Stimulated activated CD8-positive, alpha-beta memory T cell treated with anti-CD3 and anti-CD28 coated beads, Interleukin-7, amount 100 ng/mL, for 1 hour (primary cell): ENCODE data around the gene IL17RC.
"Not testable (repeated sequence)": the region's sequence is repeated elsewhere in the genome, so short reads cannot be mapped to it uniquely, and the experiment has no call there.

Source experiments
- DNase-seq, 2 donors: peaks; one replicate each; pipeline ENCODE4 v3.0.0-alpha.2; 2020; ENCODE audit warnings: low read depth in 2 of 2

IL17RC gene, protein sequence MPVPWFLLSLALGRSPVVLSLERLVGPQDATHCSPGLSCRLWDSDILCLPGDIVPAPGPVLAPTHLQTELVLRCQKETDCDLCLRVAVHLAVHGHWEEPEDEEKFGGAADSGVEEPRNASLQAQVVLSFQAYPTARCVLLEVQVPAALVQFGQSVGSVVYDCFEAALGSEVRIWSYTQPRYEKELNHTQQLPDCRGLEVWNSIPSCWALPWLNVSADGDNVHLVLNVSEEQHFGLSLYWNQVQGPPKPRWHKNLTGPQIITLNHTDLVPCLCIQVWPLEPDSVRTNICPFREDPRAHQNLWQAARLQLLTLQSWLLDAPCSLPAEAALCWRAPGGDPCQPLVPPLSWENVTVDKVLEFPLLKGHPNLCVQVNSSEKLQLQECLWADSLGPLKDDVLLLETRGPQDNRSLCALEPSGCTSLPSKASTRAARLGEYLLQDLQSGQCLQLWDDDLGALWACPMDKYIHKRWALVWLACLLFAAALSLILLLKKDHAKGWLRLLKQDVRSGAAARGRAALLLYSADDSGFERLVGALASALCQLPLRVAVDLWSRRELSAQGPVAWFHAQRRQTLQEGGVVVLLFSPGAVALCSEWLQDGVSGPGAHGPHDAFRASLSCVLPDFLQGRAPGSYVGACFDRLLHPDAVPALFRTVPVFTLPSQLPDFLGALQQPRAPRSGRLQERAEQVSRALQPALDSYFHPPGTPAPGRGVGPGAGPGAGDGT

DNA sequence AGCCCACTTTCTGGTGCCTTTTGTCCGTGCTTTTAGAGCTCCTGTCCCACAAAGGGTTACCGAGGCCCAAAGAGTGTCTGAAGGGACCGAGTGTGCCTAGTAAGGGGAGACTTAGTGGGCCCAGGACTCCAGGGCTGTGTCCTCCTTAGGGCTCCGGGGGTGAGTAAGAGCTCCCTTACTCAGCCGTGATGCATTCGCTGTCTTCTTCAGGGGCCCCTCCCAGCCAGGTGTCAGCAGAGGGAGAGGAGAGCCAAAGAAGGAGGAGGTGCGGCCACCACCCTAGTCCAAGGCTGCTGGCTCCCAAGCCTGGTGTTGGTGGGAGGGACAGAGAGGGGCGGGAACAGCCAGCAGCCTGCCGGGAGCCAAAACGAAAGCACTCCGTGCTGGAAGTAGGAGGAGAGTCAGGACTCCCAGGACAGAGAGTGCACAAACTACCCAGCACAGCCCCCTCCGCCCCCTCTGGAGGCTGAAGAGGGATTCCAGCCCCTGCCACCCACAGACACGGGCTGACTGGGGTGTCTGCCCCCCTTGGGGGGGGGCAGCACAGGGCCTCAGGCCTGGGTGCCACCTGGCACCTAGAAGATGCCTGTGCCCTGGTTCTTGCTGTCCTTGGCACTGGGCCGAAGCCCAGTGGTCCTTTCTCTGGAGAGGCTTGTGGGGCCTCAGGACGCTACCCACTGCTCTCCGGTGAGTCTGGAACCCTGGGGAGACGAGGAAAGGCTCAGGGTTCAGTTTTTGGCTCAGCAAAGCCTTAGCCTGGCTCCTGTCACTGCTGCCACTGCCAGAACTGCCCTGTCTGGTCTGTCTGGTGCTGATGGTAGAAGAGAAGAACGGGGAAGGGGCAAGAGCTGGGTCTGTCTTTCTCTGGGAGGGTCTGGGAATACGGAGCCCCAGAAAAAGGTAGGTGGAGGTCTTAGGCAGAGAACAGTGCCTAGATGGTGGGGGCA lies at the start of gene IL17RC:
TSS of gene IL17RC (plus strand) at position 365 of the 947 bp plus-strand sequence. CDS start at position 583, 218 bp downstream.
- no peak for DNase-seq

DNA sequence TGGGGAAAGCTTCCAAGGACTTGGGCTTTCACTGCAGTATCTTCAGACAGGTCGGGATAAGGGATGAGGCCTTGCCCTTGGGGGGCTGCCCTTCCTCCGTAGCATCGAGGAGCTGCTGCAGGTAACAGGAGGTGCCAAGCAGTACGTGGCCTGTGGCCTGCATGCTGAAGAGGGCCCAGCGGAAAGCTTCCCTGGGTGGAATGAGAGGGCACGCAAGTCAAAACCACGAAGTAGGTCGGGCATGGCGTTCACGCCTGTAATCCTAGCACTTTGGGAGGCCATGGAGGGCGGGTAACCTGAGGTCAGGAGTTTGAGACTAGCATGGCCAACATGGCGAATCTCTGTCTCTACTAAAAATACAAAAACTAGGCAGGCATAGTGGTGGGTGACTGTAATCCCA lies 49.8 kb upstream of the IL17RC start:
- DNase-seq: no peak

DNA sequence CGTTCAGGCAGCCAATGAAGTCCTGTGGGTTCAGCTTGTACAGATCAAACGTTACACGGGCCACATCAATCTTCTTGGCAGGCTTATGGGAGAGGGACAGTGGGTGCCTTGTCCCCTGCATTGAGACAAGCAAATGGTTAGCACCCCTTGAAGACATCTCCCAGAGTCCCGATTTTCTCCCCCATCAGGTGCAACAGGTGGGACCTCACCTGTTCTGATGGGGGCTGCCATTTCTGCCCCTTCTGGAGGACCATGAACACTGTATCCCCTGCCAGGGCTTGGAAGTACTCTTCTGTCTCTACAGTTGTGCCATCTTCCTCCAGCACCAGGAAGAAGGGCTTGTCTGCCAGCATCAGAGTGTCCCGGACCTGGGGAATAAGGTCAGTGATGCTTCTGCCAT lies 46.9 kb upstream of the IL17RC start:
- no peak for DNase-seq

GRCh38 chr3:9870978-9871377 lies 45.9 kb upstream of the IL17RC start:
- DNase-seq: no peak

- DNase-seq: not testable (repeated sequence)
These were observed 44.8 kb upstream of the IL17RC start for GRCh38 chr3:9872067-9872466.

- DNase-seq: no peak
These were observed 41.5 kb upstream of the IL17RC start for GRCh38 chr3:9875448-9875847.

DNA sequence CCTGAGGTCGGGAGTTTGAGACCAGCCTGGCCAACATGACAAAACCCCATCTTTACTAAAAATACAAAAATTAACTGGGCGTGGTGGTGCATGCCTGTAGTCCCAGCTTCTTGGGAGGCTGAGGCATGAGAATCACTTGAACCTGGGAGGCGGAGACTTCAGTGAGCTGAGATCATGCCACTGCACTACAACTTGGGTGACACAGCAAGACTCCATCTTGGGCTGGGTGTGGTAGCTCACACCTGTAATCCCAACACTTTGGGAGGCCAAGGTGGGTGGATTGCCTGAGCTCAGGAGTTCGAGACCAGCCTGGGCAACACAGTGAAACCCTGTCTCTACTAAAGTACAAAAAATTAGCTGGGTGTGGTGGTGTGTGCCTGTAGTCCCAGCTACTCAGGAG lies 40.6 kb upstream of the IL17RC start:
- DNase-seq: not testable (repeated sequence)

DNA sequence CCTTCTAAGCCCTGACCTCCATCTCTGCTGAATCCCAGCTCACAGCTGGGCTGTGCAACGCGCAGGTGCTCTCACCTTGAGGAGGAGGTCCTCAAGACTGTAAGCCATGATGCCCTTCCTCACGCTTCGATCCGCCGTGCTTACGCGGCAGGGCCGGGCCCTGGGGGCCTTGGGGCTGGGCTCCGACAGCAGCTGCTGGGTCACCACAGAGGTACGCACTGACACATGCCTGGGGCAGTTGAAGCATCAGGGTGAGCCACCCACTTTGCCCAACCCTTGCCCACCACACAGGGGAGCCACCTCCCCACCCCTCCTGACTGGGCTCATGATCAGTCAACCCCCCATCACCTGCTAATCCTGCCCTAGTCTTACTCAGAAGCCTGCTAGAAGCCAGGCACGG lies 39.9 kb upstream of the IL17RC start:
- DNase-seq: no peak

DNA sequence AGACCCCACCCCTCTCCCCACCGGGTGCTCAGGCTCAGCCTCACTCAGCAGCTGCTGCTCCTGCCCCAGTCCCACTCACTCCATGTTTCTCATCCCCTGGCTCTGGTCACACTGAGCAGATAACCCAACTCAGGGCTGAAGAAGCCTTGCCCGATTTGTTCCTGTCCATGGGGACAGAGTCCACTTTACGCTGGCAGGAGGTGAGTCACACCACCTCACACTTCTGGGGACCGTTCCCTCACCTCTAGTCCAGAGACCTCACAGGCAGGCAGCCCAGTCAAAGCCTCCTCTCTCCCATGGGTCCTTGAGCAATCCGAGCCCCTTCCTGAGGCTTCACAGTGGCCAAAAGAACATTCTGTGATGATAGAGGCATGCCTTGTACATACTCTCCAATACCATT lies 38.2 kb upstream of the IL17RC start:
- DNase-seq: no peak

DNA sequence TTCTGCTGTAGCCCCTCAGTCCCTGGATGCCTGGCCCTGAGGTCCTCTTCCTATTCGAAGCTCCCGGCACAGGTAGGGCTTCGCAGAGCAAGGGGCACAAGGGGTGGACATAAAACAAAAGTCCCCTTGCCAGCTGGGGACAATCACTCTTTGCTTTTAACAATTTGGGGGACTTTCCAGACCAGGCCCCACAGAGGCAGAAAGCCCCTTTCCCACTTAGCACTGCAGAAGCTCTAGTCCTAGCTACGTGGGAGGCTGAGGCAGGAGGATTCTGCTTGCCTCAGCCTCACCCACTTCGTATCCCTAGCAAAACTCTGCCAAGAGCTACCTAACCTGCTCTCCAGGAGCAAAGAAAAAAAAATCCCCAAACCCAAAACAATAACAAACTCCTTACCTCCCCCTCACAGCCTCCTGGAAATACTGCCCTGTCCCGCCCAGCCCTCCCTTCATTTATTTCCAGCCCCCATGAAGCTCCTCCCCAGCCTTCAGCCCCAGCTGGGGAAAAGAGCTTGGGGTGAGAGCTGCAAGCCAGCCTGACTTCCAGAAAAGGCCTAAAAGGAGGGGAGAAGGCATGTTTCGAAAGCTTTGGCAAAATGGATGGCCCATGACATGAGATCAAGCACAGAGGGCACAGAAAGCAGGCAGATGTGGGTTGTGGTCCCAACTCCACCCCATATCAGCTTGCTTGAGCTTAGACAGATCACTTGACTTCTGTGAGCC lies 36.9 kb upstream of the IL17RC start, which contains the start of gene CIDEC:
TSS of gene CIDEC (minus strand) at position 424 of the 720 bp plus-strand sequence. CDS start 1,767 bp downstream, outside the sequence.
- no peak for DNase-seq

GRCh38 chr3:9881441-9881840 lies 35.5 kb upstream of the IL17RC start:
- no peak for DNase-seq

DNA sequence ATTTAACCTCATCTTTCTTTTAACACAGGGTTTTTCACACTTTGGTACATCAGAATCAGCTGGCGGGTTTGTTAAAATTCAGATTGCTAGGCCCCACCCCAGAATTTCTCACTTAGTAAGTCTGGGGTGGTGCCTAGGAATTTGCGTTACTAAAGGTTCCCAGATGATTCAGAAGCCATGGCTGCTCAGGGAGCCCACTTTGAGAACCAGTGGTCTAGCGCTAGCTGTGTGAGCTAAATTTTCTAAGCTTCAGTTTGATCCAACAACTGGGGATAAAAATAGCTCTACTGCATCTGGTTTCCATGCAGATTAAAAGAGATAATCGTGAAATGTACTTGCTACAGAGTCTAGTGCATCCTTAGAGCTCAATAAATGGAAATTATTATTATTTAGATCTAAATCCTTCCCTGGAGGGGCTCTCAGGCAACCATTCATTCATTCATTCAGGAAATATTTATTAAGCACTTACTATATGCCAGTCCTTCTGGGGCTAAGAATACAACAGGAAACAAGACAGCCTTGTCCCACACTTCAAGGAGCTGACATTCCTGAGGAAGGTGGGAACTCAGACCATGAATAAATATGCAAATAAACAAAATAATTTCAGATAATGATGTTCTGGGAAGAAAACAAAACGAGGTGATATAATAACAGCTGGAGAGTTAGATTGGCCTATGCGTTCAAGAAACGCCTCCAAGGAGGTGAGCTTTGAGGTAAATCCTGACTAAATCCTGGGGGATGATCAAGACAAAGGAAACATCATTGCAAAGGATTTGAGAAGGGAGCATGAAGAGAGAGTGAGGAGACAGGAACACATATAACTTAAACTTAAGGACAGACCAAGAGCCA lies 33.0 kb upstream of the IL17RC start:
- DNase-seq: no peak

DNA sequence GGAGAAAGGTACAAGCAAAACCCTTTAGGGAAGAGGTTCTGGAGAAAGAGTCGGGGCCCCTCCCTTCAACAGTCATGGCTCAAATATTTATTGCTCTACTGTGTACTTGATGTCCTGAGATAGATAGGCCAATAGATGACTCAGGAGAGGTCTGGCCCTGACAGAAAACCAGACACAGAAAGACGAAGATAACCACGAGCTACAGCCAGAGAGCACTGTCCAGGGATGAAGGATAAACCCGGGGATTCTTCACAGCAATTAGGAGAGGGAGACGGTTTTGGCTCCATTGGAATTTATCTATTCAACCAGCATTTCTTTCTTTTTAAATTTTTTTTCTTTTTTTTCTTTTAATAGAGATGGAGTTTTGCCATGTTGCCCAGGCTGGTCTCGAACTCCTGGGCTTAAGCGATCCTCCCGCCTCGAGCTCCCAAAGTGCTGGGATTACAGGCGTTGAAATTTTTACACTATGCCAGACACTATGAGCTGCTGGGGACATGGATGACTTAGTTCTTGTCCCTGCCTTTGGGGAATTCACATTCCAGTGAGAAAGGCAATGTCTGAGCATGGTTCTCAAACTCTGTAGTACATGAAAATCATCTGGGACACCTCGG lies 32.2 kb upstream of the IL17RC start:
- DNase-seq: no peak

DNA sequence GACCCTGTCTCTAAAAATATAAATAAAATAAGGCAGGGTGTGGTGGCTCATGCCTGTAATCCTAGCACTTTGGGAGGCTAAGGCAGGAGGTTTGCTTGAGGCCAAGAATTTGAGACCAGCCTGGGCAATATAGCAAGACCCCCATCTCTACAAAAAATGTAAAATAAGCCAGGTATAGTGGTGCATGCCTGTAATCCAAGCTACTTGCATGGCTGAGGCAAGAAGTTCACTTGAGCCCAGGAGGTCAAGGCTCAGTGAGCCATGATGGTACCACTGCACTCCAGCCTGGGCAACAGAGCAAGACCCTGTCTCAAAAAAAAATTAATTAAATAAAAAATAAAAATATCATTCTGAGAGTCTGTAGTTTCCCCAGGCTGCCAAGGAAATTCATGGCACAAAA lies 30.6 kb upstream of the IL17RC start:
- no peak for DNase-seq

GRCh38 chr3:9887480-9887879 lies 29.4 kb upstream of the IL17RC start:
- no peak for DNase-seq

- DNase-seq: no peak
These were observed 28.4 kb upstream of the IL17RC start for GRCh38 chr3:9888540-9888939.

DNA sequence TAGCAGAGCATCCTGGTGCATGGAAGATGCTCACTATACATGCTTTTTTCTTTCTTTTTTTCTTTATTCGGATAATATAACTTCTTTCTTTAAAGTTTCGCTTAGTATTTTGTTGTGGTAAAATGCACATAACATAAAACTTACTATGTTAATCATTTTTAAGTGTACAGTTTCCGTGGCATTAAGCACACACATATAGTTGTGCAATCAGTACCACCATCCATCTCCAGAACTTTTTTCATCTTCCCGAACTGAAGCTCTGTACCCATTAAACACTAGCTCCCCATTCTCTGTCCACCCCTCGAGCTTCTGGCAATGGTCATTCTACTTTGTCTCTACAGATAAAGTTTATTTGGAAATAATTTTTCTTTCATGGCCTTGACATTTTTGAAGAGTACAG lies 27.5 kb upstream of the IL17RC start:
- no peak for DNase-seq

- DNase-seq: peak; percentile 84 to 88
These were observed 26.4 kb upstream of the IL17RC start, which contains the start of gene JAGN1 for GRCh38 chr3:9890249-9891071. TSS of gene JAGN1 (plus strand) at chr3:9890610. CDS start at chr3:9890723, 113 bp downstream.
